ENCODE data around the gene MDFI.
A peak's percentile ranks its signal among the peaks of the same experiment; 100 is the strongest.

Gene MDFI

DNA sequence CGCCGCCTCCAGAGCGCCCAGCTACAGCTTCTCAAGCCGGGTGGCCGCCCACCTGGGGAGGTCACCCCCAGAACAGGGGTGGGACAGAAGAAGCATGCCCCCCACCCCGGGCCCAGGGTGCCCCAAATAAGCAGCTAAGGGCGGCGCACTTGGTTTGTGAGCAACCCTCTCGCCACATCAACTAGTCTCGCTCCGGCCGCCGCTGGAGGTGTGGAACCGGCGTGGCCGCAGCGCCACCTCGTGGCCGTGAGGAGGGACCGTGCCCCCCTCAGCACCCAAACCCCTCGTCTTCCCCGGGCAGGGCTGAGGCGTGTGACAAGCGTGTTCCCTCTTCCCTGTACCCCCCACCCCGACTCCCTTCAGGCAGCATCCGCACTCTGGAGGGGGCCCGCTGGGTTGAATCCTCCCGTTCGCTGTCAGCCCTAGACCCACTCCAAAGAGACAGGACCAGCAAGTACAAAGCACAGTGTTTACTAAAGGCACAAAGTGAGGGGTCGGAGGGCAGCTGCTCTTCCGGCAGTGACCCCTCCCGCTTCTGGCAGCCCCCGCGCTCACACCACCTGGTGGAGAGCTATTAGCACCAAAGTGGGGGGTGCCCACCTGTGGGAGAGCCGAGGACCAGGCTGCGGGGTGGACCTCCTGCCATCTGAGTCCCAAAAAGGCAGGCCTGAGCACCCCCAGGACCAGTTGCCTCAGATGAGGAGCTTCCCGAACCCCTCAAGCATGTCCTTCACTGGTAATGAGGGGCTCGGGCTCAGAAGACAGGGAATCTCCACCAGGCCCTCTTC lies 45.4 kb downstream of the MDFI start:
- peak; percentile 28 for DNase-seq (ENCODE audit: low read depth, low spot score)
- Histone ChIP-seq H3K9me3 (ENCODE audit: insufficient read depth, low read length) (no peaks in the 10 kb centered on the region), H3K9ac (ENCODE audit: insufficient read length, low read depth) (peak overlapping the region; percentile 70), H3K4me3 (ENCODE audit: insufficient read length, low read depth) (peak overlapping the region; percentile 18), H3K4me1 (ENCODE audit: insufficient read depth, insufficient read length) (peaks cover 18% of the 10 kb centered on the region), H3K36me3 (ENCODE audit: insufficient read depth, insufficient read length, low read length) (no peaks in the 10 kb centered on the region), H3K27me3 (ENCODE audit: insufficient read depth, insufficient read length) (peaks cover 7% of the 10 kb centered on the region)
- TF ChIP-seq SUZ12 (IDR thresholded peaks at IDR 0.05; ENCODE audit: extremely low read depth, insufficient read depth, insufficient read length) (no peak), YY1 (IDR thresholded peaks at IDR 0.05; ENCODE audit: insufficient read depth, insufficient read length) (no peak), ZNF274 (IDR thresholded peaks at IDR 0.05; ENCODE audit: low read depth, low read length) (no peak)

DNA sequence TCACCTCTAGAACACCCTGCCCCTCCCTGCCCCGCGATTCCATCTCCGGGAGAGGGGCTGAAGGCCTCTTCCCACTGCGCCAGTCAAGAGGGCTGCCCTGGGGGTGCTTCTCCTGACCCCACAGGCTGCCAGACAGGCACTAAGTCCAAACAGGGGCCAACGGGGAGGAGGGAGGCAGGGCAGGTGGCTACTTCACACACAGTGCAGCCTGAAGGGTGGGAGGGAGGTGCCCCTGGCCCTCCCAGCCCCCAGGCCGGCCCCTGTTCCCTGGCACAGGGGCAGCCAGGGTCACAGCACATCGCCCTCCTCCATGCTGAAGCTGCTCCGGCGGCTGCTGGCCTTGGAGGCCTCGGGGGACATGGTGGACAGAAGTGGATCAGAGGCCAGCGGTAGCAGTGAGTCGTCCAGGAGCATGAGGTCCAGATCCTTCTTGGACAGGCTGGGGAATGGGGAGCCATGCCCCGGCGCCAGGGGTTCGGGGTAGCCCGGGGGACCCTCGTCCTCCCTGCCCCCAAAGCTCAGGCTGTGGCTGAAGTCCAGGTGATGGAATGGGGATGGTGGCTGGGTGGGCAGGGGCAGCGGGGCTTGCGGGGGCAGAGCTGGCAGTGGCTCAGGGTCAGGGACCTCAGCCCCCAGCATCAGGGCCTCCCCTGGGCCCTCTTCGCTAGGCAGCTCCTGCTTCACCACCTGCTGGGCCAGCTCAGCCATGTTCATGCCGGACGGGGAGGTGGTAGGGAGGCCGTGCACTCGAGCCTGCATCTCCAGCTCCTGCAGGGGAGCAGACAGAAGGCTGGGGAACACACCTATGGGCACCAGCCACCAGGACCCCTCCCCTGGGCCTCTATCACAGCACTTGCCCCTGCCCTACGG lies 46.3 kb downstream of the MDFI start:
- Histone ChIP-seq H3K9ac (ENCODE audit: insufficient read length, low read depth) (no peak overlapping the region), H3K27me3 (ENCODE audit: insufficient read depth, insufficient read length) (peaks cover 7% of the 10 kb centered on the region), H3K36me3 (ENCODE audit: insufficient read depth, insufficient read length, low read length) (no peaks in the 10 kb centered on the region), H3K4me3 (ENCODE audit: insufficient read length, low read depth) (no peak overlapping the region), H3K4me1 (ENCODE audit: insufficient read depth, insufficient read length) (peaks cover 18% of the 10 kb centered on the region), H3K9me3 (ENCODE audit: insufficient read depth, low read length) (no peaks in the 10 kb centered on the region)
- no peak for DNase-seq (ENCODE audit: low read depth, low spot score)
- TF ChIP-seq SUZ12 (IDR thresholded peaks at IDR 0.05; ENCODE audit: extremely low read depth, insufficient read depth, insufficient read length), result no peak
- TF ChIP-seq YY1 (IDR thresholded peaks at IDR 0.05; ENCODE audit: insufficient read depth, insufficient read length), result no peak
- TF ChIP-seq ZNF274 (IDR thresholded peaks at IDR 0.05; ENCODE audit: low read depth, low read length), result no peak

DNA sequence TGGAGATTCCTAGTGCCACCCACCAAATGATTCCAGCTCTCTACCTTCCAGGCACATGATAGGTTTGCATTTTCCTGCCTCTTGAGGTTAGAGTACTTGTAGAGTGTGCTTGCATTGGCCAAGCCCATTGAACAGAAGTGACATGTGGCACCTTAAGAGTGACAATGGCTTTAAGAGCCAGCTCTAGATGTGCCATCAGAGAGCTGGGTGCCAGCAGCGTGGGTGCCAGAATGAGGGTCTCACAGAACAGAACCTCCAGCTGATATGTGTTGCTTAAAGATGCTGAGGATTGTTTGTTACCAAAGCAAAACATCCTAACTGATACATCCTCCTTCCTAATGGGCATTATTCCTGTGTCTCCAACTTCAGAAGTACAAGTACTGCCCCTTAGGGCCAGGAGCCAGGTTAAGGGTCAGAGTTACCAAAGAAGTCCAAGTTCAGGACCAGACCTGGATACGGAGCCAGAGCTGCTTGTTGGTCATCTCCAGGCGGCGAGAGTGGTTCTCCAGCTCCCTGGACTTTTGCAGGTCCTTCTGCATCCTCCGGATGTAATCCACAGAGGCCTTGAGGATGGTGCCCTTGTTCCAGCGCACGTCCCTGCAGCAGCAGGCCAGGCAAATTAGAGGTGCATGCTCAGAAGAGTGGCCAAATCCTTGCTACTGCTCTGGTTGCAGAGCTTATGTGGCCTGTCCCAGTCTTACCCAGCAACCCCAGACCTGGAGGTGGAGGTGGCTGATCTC lies 47.5 kb downstream of the MDFI start:
- H3K36me3 ChIP-seq (ENCODE audit: insufficient read depth, insufficient read length, low read length), result no peaks in the 10 kb centered on the region
- no peaks in the 10 kb centered on the region for H3K9me3 ChIP-seq (ENCODE audit: insufficient read depth, low read length)
- H3K9ac ChIP-seq (ENCODE audit: insufficient read length, low read depth), result no peak overlapping the region
- no peak for TF ChIP-seq YY1 (IDR thresholded peaks at IDR 0.05; ENCODE audit: insufficient read depth, insufficient read length)
- TF ChIP-seq SUZ12 (IDR thresholded peaks at IDR 0.05; ENCODE audit: extremely low read depth, insufficient read depth, insufficient read length), result no peak
- no peak for TF ChIP-seq ZNF274 (IDR thresholded peaks at IDR 0.05; ENCODE audit: low read depth, low read length)
- H3K27me3 ChIP-seq (ENCODE audit: insufficient read depth, insufficient read length), result peaks cover 7% of the 10 kb centered on the region
- no peak for DNase-seq (ENCODE audit: low read depth, low spot score)
- peaks cover 16% of the 10 kb centered on the region for H3K4me1 ChIP-seq (ENCODE audit: insufficient read depth, insufficient read length)
- H3K4me3 ChIP-seq (ENCODE audit: insufficient read length, low read depth), result no peak overlapping the region

DNA sequence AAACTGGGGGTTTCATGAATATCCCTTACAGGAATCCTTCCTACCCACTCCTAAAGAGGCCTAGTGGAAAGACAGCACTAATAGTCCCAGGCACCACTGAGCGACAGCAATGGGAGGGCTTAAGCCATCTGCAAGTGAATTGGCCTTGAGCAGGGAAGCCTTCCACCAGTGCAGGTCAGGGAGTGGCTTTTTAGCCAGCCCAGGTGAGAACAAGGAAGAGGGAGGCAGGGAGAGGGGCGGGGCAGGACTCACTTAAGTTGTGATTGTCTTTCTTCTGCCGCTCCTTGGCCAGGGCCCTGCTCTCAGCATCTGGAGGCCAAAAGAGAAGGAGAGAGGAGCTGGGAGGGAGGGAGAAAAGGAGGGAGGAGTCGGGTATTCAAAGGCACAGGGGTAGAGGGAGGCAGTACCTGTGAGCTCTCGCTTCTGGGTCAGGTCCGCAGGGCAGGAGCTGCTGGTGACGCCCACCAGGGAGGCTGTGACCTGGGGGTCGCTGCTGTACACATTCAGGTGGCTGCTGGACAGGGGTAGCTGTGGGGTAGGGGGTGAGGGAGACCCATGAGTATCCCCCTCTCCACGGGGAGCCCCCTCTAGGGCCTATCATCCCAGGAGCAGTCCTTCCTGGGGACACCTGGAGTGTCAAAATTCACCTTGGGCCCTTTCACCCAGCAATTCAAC lies 49.4 kb downstream of the MDFI start:
- H3K9ac ChIP-seq (ENCODE audit: insufficient read length, low read depth), result no peak overlapping the region
- no peaks in the 10 kb centered on the region for H3K9me3 ChIP-seq (ENCODE audit: insufficient read depth, low read length)
- TF ChIP-seq SUZ12 (IDR thresholded peaks at IDR 0.05; ENCODE audit: extremely low read depth, insufficient read depth, insufficient read length) (no peak), YY1 (IDR thresholded peaks at IDR 0.05; ENCODE audit: insufficient read depth, insufficient read length) (no peak), ZNF274 (IDR thresholded peaks at IDR 0.05; ENCODE audit: low read depth, low read length) (no peak)
- no peak overlapping the region for H3K4me3 ChIP-seq (ENCODE audit: insufficient read length, low read depth)
- peaks cover 21% of the 10 kb centered on the region for H3K4me1 ChIP-seq (ENCODE audit: insufficient read depth, insufficient read length)
- H3K36me3 ChIP-seq (ENCODE audit: insufficient read depth, insufficient read length, low read length), result no peaks in the 10 kb centered on the region
- H3K27me3 ChIP-seq (ENCODE audit: insufficient read depth, insufficient read length), result peaks cover 7% of the 10 kb centered on the region
- DNase-seq (ENCODE audit: low read depth, low spot score), result peak; percentile 27

DNA sequence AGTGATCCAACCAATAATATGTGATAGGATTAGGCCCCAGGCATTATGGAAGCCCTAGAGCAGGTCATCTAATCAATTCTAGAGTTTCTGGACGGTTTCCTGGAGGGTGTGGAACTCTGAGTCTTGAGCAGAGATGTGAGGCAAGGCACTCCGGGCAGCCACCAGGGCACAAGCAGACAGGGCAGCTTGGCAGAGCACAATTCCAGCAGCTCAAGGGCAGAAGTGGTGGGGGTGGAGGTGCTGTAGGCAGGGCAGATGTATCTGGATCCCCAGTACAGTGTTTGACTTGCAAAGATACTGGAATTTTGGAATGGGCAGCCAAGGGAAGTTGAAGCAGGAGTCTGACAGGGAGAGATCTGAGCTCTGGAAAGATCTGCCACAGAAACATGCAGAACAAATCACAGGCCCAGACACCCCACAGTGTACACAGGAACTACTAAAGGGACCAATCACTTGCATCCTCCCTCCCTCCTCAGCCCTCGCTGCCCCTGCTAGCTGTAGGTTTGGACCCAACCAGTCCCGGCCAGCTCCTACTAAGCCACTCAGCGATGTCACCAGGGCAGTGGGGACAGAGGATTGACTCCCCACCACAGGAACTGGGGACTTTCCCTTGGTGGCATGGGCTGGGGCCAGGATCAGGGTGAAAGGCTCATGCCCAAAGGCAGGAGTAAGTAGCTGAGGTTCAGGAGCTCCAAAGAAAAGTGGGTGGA lies 50.1 kb downstream of the MDFI start:
- TF ChIP-seq ZNF274 (IDR thresholded peaks at IDR 0.05; ENCODE audit: low read depth, low read length) (no peak), YY1 (IDR thresholded peaks at IDR 0.05; ENCODE audit: insufficient read depth, insufficient read length) (no peak), SUZ12 (IDR thresholded peaks at IDR 0.05; ENCODE audit: extremely low read depth, insufficient read depth, insufficient read length) (no peak)
- Histone ChIP-seq H3K36me3 (ENCODE audit: insufficient read depth, insufficient read length, low read length) (no peaks in the 10 kb centered on the region), H3K9me3 (ENCODE audit: insufficient read depth, low read length) (no peaks in the 10 kb centered on the region)

More for the DNA sequence above, 50.1 kb downstream of the MDFI start:
- Histone ChIP-seq H3K4me1 (ENCODE audit: insufficient read depth, insufficient read length) (peaks cover 17% of the 10 kb centered on the region), H3K27me3 (ENCODE audit: insufficient read depth, insufficient read length) (peaks cover 7% of the 10 kb centered on the region), H3K9ac (ENCODE audit: insufficient read length, low read depth) (peak overlapping the region; percentile 32), H3K4me3 (ENCODE audit: insufficient read length, low read depth) (no peak overlapping the region)
- DNase-seq (ENCODE audit: low read depth, low spot score), result no peak

Data from NT2/D1 (cell line).